Activated T-helper 1 cell treated with anti-CD3 and anti-CD28 coated beads, Interleukin-12 subunit alpha, Interleukin-12 subunit beta, Interleukin-2, Interleukin-4 antibody, amounts not matched to agents 30 ng/mL and 10 ng/mL and 1 ng/mL, durations not matched to agents 14 hours and 24 hours and 36 hours (primary cell): ENCODE results near the gene BCOR. TPM values are rescaled to one million over a fixed set of nuclear protein-coding genes. Genes with fewer than 3 reads are reported as not detected.

ENCODE experiments used
- DNase-seq: peaks from one replicate; pipeline ENCODE4 v3.0.0; 2021; ENCODE audit warnings: low spot score
- H3K27ac Mint-ChIP-seq: one replicate; pipeline ENCODE4 v1.8.0; 2021; ENCODE audit warnings: mild to moderate bottlenecking, mixed read lengths
- H3K27me3 Mint-ChIP-seq: one replicate; pipeline ENCODE4 v1.8.0; 2022; ENCODE audit warnings: mild to moderate bottlenecking, moderate library complexity, mixed read lengths; ENCODE audit not compliant: insufficient read depth
- H3K36me3 Mint-ChIP-seq: one replicate; pipeline ENCODE4 v1.8.0; 2021; ENCODE audit warnings: low read depth, mixed read lengths
- H3K4me1 Mint-ChIP-seq: one replicate; pipeline ENCODE4 v1.8.0; 2021; ENCODE audit warnings: low read depth, mixed read lengths
- H3K4me3 Mint-ChIP-seq: one replicate; pipeline ENCODE4 v1.8.0; 2021; ENCODE audit warnings: mild to moderate bottlenecking, moderate library complexity, mixed read lengths
- H3K9me3 Mint-ChIP-seq: one replicate; pipeline ENCODE4 v1.8.0; 2021; ENCODE audit warnings: mixed read lengths
- intact Hi-C: fragments of 100-400 bp; cut with micrococcal nuclease; formaldehyde crosslinking; loops from one replicate; pipeline ENCODE4 v1.15.1; 2024
- total RNA-seq: library from RNA; stranded (reverse); gene quantifications from 2 replicates; pipeline ENCODE4 v1.2.3, GENCODE V29; 2022

The BCOR gene
- total RNA-seq, 1 donor from 2014 or later = 65.2 TPM

GRCh38 chrX:40010550-40011321 lies 87.0 kb downstream of the BCOR start:
- Mint-ChIP-seq H3K4me3 (no peak overlapping the region), H3K36me3 (peaks cover 3% of the 10 kb centered on the region), H3K9me3 (peaks cover 3% of the 10 kb centered on the region), H3K27me3 (peaks cover 17% of the 10 kb centered on the region), H3K4me1 (peaks cover 11% of the 10 kb centered on the region), H3K27ac (peak overlapping the region; percentile 29)
- intact Hi-C loops = loop anchor here (5.0 kb wide), 2 partner anchors 193 to 1208 kb away; partner anchors contain the start of gene MID1IP1
- no peak for DNase-seq

DNA sequence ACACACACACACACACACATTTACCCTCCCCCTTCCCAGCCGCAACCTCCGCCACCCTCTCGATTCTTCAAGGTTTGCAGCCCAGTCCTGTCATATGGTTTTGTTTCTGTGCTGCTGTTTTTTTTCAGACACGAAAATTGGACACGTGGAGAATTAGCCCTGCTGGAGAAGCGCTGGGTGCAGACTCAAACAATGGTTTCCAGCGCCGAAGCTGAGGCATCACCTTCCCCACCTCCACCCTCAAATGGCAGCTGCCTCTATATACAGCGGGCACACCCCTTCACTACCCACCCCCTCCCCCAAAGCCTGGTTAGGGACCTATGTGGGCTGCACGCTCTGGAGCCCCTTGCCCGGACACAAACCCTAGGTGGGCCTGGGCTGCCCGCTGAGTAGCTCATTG lies 87.9 kb downstream of the BCOR start:
- intact Hi-C loops = loop anchor here (2.0 to 5.0 kb wide), 4 partner anchors 108 to 1208 kb away; partner anchors contain the start of gene MID1IP1
- H3K27me3 Mint-ChIP-seq = peaks cover 20% of the 10 kb centered on the region

GRCh38 chrX:40009462-40009851 lies 88.3 kb downstream of the BCOR start:
- H3K4me1 Mint-ChIP-seq = peaks cover 11% of the 10 kb centered on the region
- intact Hi-C loops = loop anchor here (2.0 to 5.0 kb wide), 2 partner anchors 107 to 235 kb away; no protein-coding TSS in a partner anchor

More for the DNA sequence above, 87.9 kb downstream of the BCOR start:
- no peaks in the 10 kb centered on the region for H3K9me3 Mint-ChIP-seq
- no peaks in the 10 kb centered on the region for H3K36me3 Mint-ChIP-seq
- DNase-seq = no peak
- peaks cover 11% of the 10 kb centered on the region for H3K4me1 Mint-ChIP-seq
- H3K27ac Mint-ChIP-seq = no peak overlapping the region
- peak overlapping the region; percentile 59 for H3K4me3 Mint-ChIP-seq

DNA sequence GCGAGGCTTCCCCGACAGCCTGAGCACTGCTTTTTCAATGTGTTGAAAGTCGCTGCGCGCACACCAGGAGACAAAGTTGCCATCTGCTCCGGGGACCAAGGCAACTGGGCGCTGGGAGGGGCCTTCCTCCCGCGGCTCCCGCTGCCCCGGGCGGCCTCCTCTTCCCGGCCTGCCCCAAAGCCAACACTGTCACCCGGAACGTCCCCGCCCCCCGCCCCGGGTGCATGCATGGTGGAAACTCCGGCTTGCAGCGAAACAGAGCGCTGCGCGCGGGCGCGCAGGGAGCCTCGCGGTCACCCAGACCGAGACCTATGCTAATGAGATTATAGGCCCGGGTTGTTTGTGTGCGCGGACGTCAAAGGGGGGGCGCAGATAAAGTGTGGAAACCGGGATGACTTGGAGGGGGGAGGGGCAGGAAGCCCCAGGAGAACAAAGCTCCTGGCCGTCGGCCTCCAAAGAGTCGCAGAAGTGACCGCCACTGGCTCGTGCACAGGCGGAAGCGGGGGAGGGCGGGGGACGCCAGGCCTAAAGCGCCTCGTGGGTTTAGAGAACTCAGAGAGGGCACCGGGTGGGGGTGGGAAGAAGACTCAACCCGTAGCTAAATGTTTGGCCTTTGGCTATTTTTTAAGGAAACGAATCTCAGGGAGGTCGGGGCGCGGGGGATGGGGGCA lies 88.8 kb downstream of the BCOR start:
- intact Hi-C loops = loop anchor here (2.0 to 5.0 kb wide), 2 partner anchors 107 to 234 kb away; no protein-coding TSS in a partner anchor
- peak; percentile 13 for DNase-seq
- H3K9me3 Mint-ChIP-seq = no peaks in the 10 kb centered on the region
- H3K4me1 Mint-ChIP-seq = peaks cover 11% of the 10 kb centered on the region
- peaks cover 20% of the 10 kb centered on the region for H3K27me3 Mint-ChIP-seq
- peak overlapping the region; percentile 61 for H3K27ac Mint-ChIP-seq
- H3K4me3 Mint-ChIP-seq = peak overlapping the region; percentile 66
- H3K36me3 Mint-ChIP-seq = no peaks in the 10 kb centered on the region

More at GRCh38 chrX:40009462-40009851, 88.3 kb downstream of the BCOR start:
- Mint-ChIP-seq H3K27me3 (peaks cover 20% of the 10 kb centered on the region), H3K36me3 (no peaks in the 10 kb centered on the region), H3K27ac (no peak overlapping the region), H3K4me3 (peak overlapping the region; percentile 66), H3K9me3 (no peaks in the 10 kb centered on the region)
- no peak for DNase-seq

- no peaks in the 10 kb centered on the region for H3K9me3 Mint-ChIP-seq
- H3K4me1 Mint-ChIP-seq = peaks cover 17% of the 10 kb centered on the region
- peak overlapping the region; percentile 30 for H3K4me3 Mint-ChIP-seq
- peak overlapping the region; percentile 55 for H3K27ac Mint-ChIP-seq
- intact Hi-C loops = loop anchor here (2.0 to 5.0 kb wide), 2 partner anchors 106 to 233 kb away; no protein-coding TSS in a partner anchor
- no peaks in the 10 kb centered on the region for H3K36me3 Mint-ChIP-seq
- peaks cover 20% of the 10 kb centered on the region for H3K27me3 Mint-ChIP-seq
- no peak for DNase-seq
These were observed 89.7 kb downstream of the BCOR start for GRCh38 chrX:40007756-40008705.

- Mint-ChIP-seq H3K27me3 (peaks cover 21% of the 10 kb centered on the region), H3K4me1 (peaks cover 13% of the 10 kb centered on the region), H3K27ac (no peak overlapping the region), H3K4me3 (no peak overlapping the region), H3K36me3 (no peaks in the 10 kb centered on the region), H3K9me3 (no peaks in the 10 kb centered on the region)
- intact Hi-C loops = loop anchor here (5.0 kb wide), 1 partner anchor 105 kb away; no protein-coding TSS in a partner anchor
- no peak for DNase-seq
These were observed 90.5 kb downstream of the BCOR start for GRCh38 chrX:40007131-40007755.

DNA sequence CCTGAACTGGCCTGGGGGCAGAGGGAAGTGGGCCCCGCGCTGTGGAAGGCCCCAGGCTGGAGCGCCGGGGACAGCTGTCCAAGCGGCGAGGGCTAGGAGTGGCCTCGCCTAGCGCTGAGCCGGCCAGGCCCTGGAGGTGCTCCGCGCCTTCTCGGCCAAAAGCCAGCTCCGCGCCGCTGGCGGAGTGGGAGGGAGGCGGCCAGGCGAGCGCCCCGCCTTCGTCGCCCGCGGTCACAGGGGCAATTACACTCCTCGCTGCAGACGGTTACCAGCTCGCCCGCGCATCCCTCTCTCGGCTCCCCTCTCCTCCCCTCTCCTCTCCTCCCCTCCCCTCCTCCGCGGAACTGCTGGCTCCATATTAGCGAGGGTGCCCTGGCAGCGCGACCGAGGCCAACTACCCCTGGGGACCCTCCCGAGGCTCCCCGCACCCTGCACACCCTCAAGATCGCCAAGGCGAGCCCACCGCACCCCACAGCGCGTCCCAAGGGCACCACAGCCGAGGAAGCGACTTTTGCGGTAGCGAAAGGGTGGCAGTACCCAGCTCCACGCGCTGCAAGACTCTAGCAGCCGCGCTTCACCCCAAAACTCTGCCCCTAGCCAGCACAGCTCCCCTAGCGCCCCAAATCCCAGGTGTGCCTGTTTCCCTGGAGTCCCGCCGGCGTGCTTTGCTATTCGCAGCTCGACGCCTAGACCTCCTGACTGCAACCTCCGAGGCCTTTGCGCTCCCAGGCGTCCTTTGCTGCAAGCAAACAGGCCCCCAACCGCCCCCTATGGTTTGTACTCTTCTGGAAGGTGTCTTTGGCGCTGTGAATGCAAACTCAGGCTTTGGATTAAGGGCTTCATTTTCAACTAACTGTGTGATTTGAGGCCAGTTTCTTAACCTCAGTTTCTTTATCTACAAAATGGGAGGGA lies 91.4 kb downstream of the BCOR start:
- no peaks in the 10 kb centered on the region for H3K36me3 Mint-ChIP-seq
- no peaks in the 10 kb centered on the region for H3K9me3 Mint-ChIP-seq
- H3K4me3 Mint-ChIP-seq = peak overlapping the region; percentile 30
- peak; percentile 10 for DNase-seq
- H3K27ac Mint-ChIP-seq = no peak overlapping the region
- peaks cover 23% of the 10 kb centered on the region for H3K27me3 Mint-ChIP-seq
- H3K4me1 Mint-ChIP-seq = peaks cover 13% of the 10 kb centered on the region
- intact Hi-C loops = loop anchor here (5.0 kb wide), 1 partner anchor 104 kb away; no protein-coding TSS in a partner anchor

GRCh38 chrX:40005292-40006011 lies 92.3 kb downstream of the BCOR start:
- intact Hi-C loops = loop anchor here (5.0 kb wide), 1 partner anchor 103 kb away; no protein-coding TSS in a partner anchor
- no peak for DNase-seq
- Mint-ChIP-seq H3K4me1 (peaks cover 6% of the 10 kb centered on the region), H3K4me3 (peak overlapping the region; percentile 61), H3K27ac (peak overlapping the region; percentile 34), H3K9me3 (no peaks in the 10 kb centered on the region), H3K27me3 (peaks cover 25% of the 10 kb centered on the region), H3K36me3 (no peaks in the 10 kb centered on the region)

- H3K36me3 Mint-ChIP-seq = no peaks in the 10 kb centered on the region
These were observed 92.9 kb downstream of the BCOR start for GRCh38 chrX:40004921-40005291.

GRCh38 chrX:40004246-40004535 lies 93.6 kb downstream of the BCOR start:
- Mint-ChIP-seq H3K27ac (no peak overlapping the region), H3K9me3 (no peaks in the 10 kb centered on the region), H3K27me3 (peaks cover 25% of the 10 kb centered on the region), H3K4me3 (no peak overlapping the region), H3K4me1 (peaks cover 6% of the 10 kb centered on the region), H3K36me3 (no peaks in the 10 kb centered on the region)
- intact Hi-C loops = no loop called here
- no peak for DNase-seq

More at GRCh38 chrX:40004921-40005291, 92.9 kb downstream of the BCOR start:
- no peak overlapping the region for H3K27ac Mint-ChIP-seq
- intact Hi-C loops = loop anchor here (5.0 kb wide), 1 partner anchor 103 kb away; no protein-coding TSS in a partner anchor
- peaks cover 25% of the 10 kb centered on the region for H3K27me3 Mint-ChIP-seq
- no peak overlapping the region for H3K4me3 Mint-ChIP-seq
- no peak for DNase-seq
- H3K4me1 Mint-ChIP-seq = peaks cover 6% of the 10 kb centered on the region
- H3K9me3 Mint-ChIP-seq = no peaks in the 10 kb centered on the region
